ENCODE results near the gene CD247. TPM values are rescaled to one million over a fixed set of nuclear protein-coding genes. Genes with fewer than 3 reads are reported as not detected.

CD247 gene
- polyA plus RNA-seq, 1 of the 3 experiments (the other 2 are of a cell fraction): 0.08 TPM

DNA sequence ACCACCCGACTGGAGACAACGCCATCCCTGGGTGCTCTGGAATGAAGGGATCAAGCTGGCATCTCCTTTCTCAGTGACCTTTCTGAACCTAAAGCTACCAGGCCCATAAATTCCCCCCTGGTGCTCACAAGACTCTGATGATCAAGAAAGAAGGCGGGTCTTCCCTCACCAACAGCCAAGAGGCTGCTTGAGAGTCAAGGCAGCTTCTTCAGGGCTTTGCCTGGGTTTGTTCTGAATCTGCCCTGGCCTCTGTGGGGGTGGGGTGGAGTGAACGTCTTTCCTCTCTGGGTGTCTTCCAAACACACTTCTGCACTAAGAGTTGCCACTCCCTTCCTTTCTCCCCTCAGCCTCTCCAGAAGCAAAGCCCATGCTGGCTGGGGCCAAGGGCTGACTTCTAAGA is 36.1 kb downstream of the CD247 start (continued):
- no peak for TF ChIP-seq EZH2phosphoT487 (IDR thresholded peaks at IDR 0.05; ENCODE audit: borderline replicate concordance, low read depth)

DNA sequence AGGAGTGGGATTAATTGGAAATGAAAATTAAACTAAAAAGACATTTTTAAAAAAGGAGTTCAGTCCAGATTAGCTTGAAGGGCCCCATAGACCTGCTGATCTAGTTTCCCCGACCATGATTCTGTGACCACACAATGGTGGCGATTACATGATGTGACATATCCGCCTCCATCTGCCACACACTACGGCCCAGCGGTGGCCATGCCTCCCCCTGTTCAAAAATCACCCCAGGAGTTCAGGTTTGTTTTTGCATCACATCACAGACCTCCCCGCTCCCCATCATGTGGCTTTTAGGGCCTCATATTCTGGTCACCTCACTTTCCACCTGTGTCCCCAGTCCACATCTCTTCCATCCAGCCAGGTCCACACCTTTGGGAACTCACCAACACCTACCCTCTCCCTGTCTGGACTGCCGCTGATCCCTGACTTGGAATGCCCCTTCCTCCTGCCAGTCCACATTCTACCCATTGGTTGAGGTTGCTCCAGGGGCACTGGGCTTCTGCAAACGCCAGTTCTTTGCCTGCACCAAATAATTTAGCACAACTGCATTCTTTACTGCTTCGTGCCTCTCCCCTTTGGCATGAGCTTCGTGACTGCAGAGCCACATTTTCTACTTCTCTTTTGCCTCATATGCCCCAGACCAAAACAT is 38.9 kb downstream of the CD247 start:
- ChIA-PET CTCF (no interaction called here), POLR2A (no interaction called here)
- Histone ChIP-seq H2AFZ (ENCODE audit: low read depth) (no peak overlapping the region), H3K9me3 (no peaks in the 10 kb centered on the region), H4K20me1 (ENCODE audit: insufficient read depth) (no peaks in the 10 kb centered on the region), H3K9me2 (no peaks in the 10 kb centered on the region), H3K4me3 (ENCODE audit: low read depth in 2 of 2, low read length in 1 of 2) (no peak overlapping the region), H3K27ac (ENCODE audit: low read depth in 2 of 2, low read length in 1 of 2) (no peak overlapping the region), H3K4me1 (ENCODE audit: control insufficient read depth in 1 of 2, insufficient read depth in 2 of 2, low read depth in 1 of 2, low read length in 1 of 2) (no peaks in the 10 kb centered on the region), H3K36me3 (replicated peaks in 1 of 2; ENCODE audit: control insufficient read depth in 1 of 2, insufficient read depth in 2 of 2, low read length in 1 of 2) (no peaks in the 10 kb centered on the region), H3F3A (replicated peaks; ENCODE audit: insufficient read depth) (no peaks in the 10 kb centered on the region), H3K27me3 (ENCODE audit: insufficient read depth) (peaks cover 11% of the 10 kb centered on the region; the same call in 1 of the 2 replicates), H3K79me2 (ENCODE audit: insufficient read depth) (no peaks in the 10 kb centered on the region), H3K4me2 (no peak overlapping the region), H3K9ac (no peak overlapping the region)
- no peak for DNase-seq
- TF ChIP-seq JUND (IDR thresholded peaks at IDR 0.05) (no peak), SIN3A (IDR thresholded peaks at IDR 0.05; ENCODE audit: borderline replicate concordance, low read depth, low read length) (no peak), EZH2phosphoT487 (IDR thresholded peaks at IDR 0.05; ENCODE audit: borderline replicate concordance, low read depth) (no peak), POLR2AphosphoS5 (IDR thresholded peaks at IDR 0.05; ENCODE audit: low read depth, low read length) (no peak), TEAD4 (IDR thresholded peaks at IDR 0.05; ENCODE audit: borderline replicate concordance, insufficient read depth) (no peak), NRF1 (IDR thresholded peaks at IDR 0.05; ENCODE audit: low read depth, low read length) (no peak), FOXJ3 (CRISPR knock-in tag; IDR thresholded peaks at IDR 0.05) (no peak), TCF12 (IDR thresholded peaks at IDR 0.05) (no peak), RXRA (IDR thresholded peaks at IDR 0.05; ENCODE audit: borderline replicate concordance, low read depth) (no peak), ELF1 (IDR thresholded peaks at IDR 0.05) (no peak), FOSL2 (IDR thresholded peaks at IDR 0.05; ENCODE audit: borderline replicate concordance, low read depth) (no peak), RCOR1 (IDR thresholded peaks at IDR 0.05; ENCODE audit: low read length) (no peak), NFIC (IDR thresholded peaks at IDR 0.05; ENCODE audit: borderline replicate concordance) (no peak), RFX5 (IDR thresholded peaks at IDR 0.05; ENCODE audit: low read length) (no peak)
- TF ChIP-seq, protein P1, sequence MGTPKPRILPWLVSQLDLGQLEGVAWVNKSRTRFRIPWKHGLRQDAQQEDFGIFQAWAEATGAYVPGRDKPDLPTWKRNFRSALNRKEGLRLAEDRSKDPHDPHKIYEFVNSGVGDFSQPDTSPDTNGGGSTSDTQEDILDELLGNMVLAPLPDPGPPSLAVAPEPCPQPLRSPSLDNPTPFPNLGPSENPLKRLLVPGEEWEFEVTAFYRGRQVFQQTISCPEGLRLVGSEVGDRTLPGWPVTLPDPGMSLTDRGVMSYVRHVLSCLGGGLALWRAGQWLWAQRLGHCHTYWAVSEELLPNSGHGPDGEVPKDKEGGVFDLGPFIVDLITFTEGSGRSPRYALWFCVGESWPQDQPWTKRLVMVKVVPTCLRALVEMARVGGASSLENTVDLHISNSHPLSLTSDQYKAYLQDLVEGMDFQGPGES (IDR thresholded peaks at IDR 0.05; ENCODE audit: low read depth, low read length): no peak
- TF ChIP-seq, protein P2, sequence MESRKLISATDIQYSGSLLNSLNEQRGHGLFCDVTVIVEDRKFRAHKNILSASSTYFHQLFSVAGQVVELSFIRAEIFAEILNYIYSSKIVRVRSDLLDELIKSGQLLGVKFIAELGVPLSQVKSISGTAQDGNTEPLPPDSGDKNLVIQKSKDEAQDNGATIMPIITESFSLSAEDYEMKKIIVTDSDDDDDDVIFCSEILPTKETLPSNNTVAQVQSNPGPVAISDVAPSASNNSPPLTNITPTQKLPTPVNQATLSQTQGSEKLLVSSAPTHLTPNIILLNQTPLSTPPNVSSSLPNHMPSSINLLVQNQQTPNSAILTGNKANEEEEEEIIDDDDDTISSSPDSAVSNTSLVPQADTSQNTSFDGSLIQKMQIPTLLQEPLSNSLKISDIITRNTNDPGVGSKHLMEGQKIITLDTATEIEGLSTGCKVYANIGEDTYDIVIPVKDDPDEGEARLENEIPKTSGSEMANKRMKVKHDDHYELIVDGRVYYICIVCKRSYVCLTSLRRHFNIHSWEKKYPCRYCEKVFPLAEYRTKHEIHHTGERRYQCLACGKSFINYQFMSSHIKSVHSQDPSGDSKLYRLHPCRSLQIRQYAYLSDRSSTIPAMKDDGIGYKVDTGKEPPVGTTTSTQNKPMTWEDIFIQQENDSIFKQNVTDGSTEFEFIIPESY (IDR thresholded peaks at IDR 0.05; ENCODE audit: borderline replicate concordance, low read depth): no peak
- TF ChIP-seq, protein P3, sequence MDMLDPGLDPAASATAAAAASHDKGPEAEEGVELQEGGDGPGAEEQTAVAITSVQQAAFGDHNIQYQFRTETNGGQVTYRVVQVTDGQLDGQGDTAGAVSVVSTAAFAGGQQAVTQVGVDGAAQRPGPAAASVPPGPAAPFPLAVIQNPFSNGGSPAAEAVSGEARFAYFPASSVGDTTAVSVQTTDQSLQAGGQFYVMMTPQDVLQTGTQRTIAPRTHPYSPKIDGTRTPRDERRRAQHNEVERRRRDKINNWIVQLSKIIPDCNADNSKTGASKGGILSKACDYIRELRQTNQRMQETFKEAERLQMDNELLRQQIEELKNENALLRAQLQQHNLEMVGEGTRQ (IDR thresholded peaks at IDR 0.05; ENCODE audit: borderline replicate concordance, low read depth, low read length): no peak
- TF ChIP-seq, protein P4, sequence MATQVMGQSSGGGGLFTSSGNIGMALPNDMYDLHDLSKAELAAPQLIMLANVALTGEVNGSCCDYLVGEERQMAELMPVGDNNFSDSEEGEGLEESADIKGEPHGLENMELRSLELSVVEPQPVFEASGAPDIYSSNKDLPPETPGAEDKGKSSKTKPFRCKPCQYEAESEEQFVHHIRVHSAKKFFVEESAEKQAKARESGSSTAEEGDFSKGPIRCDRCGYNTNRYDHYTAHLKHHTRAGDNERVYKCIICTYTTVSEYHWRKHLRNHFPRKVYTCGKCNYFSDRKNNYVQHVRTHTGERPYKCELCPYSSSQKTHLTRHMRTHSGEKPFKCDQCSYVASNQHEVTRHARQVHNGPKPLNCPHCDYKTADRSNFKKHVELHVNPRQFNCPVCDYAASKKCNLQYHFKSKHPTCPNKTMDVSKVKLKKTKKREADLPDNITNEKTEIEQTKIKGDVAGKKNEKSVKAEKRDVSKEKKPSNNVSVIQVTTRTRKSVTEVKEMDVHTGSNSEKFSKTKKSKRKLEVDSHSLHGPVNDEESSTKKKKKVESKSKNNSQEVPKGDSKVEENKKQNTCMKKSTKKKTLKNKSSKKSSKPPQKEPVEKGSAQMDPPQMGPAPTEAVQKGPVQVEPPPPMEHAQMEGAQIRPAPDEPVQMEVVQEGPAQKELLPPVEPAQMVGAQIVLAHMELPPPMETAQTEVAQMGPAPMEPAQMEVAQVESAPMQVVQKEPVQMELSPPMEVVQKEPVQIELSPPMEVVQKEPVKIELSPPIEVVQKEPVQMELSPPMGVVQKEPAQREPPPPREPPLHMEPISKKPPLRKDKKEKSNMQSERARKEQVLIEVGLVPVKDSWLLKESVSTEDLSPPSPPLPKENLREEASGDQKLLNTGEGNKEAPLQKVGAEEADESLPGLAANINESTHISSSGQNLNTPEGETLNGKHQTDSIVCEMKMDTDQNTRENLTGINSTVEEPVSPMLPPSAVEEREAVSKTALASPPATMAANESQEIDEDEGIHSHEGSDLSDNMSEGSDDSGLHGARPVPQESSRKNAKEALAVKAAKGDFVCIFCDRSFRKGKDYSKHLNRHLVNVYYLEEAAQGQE (IDR thresholded peaks at IDR 0.05; ENCODE audit: low read depth, low read length): no peak
- TF ChIP-seq, protein P5, sequence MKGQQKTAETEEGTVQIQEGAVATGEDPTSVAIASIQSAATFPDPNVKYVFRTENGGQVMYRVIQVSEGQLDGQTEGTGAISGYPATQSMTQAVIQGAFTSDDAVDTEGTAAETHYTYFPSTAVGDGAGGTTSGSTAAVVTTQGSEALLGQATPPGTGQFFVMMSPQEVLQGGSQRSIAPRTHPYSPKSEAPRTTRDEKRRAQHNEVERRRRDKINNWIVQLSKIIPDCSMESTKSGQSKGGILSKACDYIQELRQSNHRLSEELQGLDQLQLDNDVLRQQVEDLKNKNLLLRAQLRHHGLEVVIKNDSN (IDR thresholded peaks at IDR 0.05; ENCODE audit: borderline replicate concordance, low read depth): no peak
- WGBS (ENCODE audit: low lambda C conversion rate): 42% methylated on average over 10 of the region's 10 CpGs

Measured in SK-N-SH (cell line).